Peyer's patch (tissue), 4 donors: ENCODE measurements around the gene PPDPF. TPM values are rescaled to one million over a fixed set of nuclear protein-coding genes. Genes with fewer than 3 reads are reported as not detected.
A peak's percentile ranks its signal among the peaks of the same experiment; 100 is the strongest.

ENCODE experiments used
- DNase-seq, 3 donors: peaks; one replicate each; pipeline ENCODE4 v3.0.0-alpha.2; 2017 to 2019
- H3K27ac ChIP-seq, 4 donors: fragments of 200-600 bp; sonication (generic); one replicate each; pipeline ENCODE4 v1.5.1; 2016 to 2019
- H3K27me3 ChIP-seq, 2 donors: fragments of 200-600 bp; sonication (generic); one replicate each; pipeline ENCODE4 v1.5.1; 2019
- H3K36me3 ChIP-seq, 3 donors: fragments of 200-600 bp; sonication (generic); one replicate each; pipeline ENCODE4 v1.5.1; 2016 to 2019
- H3K4me1 ChIP-seq, 4 donors: fragments of 200-600 bp; sonication (generic); one replicate each; pipeline ENCODE4 v1.5.1; 2016 to 2019
- H3K4me3 ChIP-seq, 4 donors: fragments of 200-600 bp; sonication (generic); 1 replicate in 3 of 4; 2 replicates in 1 of 4; pipeline ENCODE4 v1.5.1; 2016 to 2019; ENCODE audit warnings: mild to moderate bottlenecking in 1 of 4
- H3K9me3 ChIP-seq, 4 donors: fragments of 200-600 bp; sonication (generic); one replicate each; pipeline ENCODE4 v1.5.1; 2016 to 2019; ENCODE audit warnings: mild to moderate bottlenecking in 1 of 4
- CTCF ChIP-seq, 6 experiments: fragments of 450-650 bp in 4 of 6; fragments of 200-600 bp in 2 of 6; sonication (generic) in 1 of 6; IDR thresholded peaks; one replicate each; pipeline ENCODE4 v1.5.1; 2017 to 2019; ENCODE audit warnings: antibody characterized with exemption in 6 of 6, mild to moderate bottlenecking in 3 of 6, moderate library complexity in 1 of 6
- POLR2A ChIP-seq, 2 donors: fragments of 450-650 bp; IDR thresholded peaks; one replicate each; pipeline ENCODE4 v1.5.1; 2017; ENCODE audit warnings: antibody characterized with exemption in 2 of 2, mild to moderate bottlenecking in 2 of 2, moderate library complexity in 2 of 2
- total RNA-seq, 4 donors: library from RNA; depleted of rRNA; stranded (reverse); fragments of >200 nt; gene quantifications; one replicate each; pipeline ENCODE4 v1.1.0, GENCODE V29; 2016

The PPDPF gene
- total RNA-seq, 4 donors from 2014 or later, result 94.1 to 435 (median 193) TPM

- peak; percentile 67 to 84 (median 84) for DNase-seq
Measured at GRCh38 chr20:63495741-63496595, 24.6 kb upstream of the PPDPF start.

GRCh38 chr20:63496596-63497120, 23.9 kb upstream of the PPDPF start:
- peaks cover 0 to 34% of the 10 kb centered on the region in 2 donors for H3K27me3 ChIP-seq
- DNase-seq, result no peak
- TF ChIP-seq POLR2A (IDR thresholded peaks at IDR 0.05) (no peak), CTCF (IDR thresholded peaks at IDR 0.05) (no peak)
- H3K9me3 ChIP-seq, result no peaks in the 10 kb centered on the region
- peaks cover 4 to 30% (median 16%) of the 10 kb centered on the region in 4 donors for H3K4me1 ChIP-seq
- no peak overlapping the region for H3K27ac ChIP-seq
- no peaks in the 10 kb centered on the region for H3K36me3 ChIP-seq
- H3K4me3 ChIP-seq, result peak overlapping the region in 3 of 4 donors; percentile 12 to 36 (median 32)

More at GRCh38 chr20:63495741-63496595, 24.6 kb upstream of the PPDPF start:
- H3K9me3 ChIP-seq, result no peaks in the 10 kb centered on the region
- H3K4me1 ChIP-seq, result peaks cover 4 to 30% (median 16%) of the 10 kb centered on the region in 4 donors
- peak overlapping the region in 3 of 4 donors; percentile 12 to 36 (median 32) for H3K4me3 ChIP-seq
- H3K27ac ChIP-seq, result no peak overlapping the region
- H3K27me3 ChIP-seq, result peaks cover 0 to 34% of the 10 kb centered on the region in 2 donors
- TF ChIP-seq CTCF (IDR thresholded peaks at IDR 0.05) (peak; percentile 83 to 93 (median 86)), POLR2A (IDR thresholded peaks at IDR 0.05) (no peak)
- no peaks in the 10 kb centered on the region for H3K36me3 ChIP-seq

- Histone ChIP-seq H3K27me3 (peaks cover 0 to 34% of the 10 kb centered on the region in 2 donors), H3K4me3 (no peak overlapping the region), H3K27ac (no peak overlapping the region), H3K4me1 (peaks cover 4 to 30% (median 16%) of the 10 kb centered on the region in 4 donors), H3K36me3 (no peaks in the 10 kb centered on the region), H3K9me3 (no peaks in the 10 kb centered on the region)
- no peak for TF ChIP-seq POLR2A (IDR thresholded peaks at IDR 0.05)
- no peak for TF ChIP-seq CTCF (IDR thresholded peaks at IDR 0.05)
- no peak for DNase-seq
Measured at GRCh38 chr20:63497138-63497945, 23.2 kb upstream of the PPDPF start.

GRCh38 chr20:63497946-63498935, 22.3 kb upstream of the PPDPF start:
- H3K4me1 ChIP-seq, result peaks cover 4 to 30% (median 16%) of the 10 kb centered on the region in 4 donors
- DNase-seq, result no peak
- no peaks in the 10 kb centered on the region for H3K9me3 ChIP-seq
- no peaks in the 10 kb centered on the region for H3K36me3 ChIP-seq
- H3K4me3 ChIP-seq, result peak overlapping the region in 3 of 4 donors; percentile 45 to 53 (median 52)
- no peak overlapping the region for H3K27ac ChIP-seq
- TF ChIP-seq POLR2A (IDR thresholded peaks at IDR 0.05) (no peak), CTCF (IDR thresholded peaks at IDR 0.05) (no peak)
- peaks cover 0 to 34% of the 10 kb centered on the region in 2 donors for H3K27me3 ChIP-seq
